HG03521 (cell line): ENCODE results near the gene KBTBD12.
"Not testable (repeated sequence)": the region's sequence is repeated elsewhere in the genome, so short reads cannot be mapped to it uniquely, and the experiment has no call there.

Experiments used
- ATAC-seq: cut with Tn5 transposase; IDR thresholded peaks from one replicate; pipeline ENCODE4 v1.9.1; 2021; ENCODE audit warnings: mild to moderate bottlenecking, moderate library complexity; ENCODE audit not compliant: unreplicated experiment

KBTBD12 gene, protein sequence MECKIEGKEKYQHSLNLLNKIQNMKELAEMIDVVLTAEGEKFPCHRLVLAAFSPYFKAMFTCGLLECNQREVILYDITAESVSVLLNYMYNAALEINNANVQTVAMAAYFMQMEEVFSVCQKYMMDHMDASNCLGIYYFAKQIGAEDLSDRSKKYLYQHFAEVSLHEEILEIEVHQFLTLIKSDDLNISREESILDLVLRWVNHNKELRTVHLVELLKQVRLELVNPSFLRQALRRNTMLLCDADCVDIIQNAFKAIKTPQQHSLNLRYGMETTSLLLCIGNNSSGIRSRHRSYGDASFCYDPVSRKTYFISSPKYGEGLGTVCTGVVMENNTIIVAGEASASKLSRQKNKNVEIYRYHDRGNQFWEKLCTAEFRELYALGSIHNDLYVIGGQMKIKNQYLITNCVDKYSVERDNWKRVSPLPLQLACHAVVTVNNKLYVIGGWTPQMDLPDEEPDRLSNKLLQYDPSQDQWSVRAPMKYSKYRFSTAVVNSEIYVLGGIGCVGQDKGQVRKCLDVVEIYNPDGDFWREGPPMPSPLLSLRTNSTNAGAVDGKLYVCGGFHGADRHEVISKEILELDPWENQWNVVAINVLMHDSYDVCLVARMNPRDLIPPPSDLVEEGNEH

DNA sequence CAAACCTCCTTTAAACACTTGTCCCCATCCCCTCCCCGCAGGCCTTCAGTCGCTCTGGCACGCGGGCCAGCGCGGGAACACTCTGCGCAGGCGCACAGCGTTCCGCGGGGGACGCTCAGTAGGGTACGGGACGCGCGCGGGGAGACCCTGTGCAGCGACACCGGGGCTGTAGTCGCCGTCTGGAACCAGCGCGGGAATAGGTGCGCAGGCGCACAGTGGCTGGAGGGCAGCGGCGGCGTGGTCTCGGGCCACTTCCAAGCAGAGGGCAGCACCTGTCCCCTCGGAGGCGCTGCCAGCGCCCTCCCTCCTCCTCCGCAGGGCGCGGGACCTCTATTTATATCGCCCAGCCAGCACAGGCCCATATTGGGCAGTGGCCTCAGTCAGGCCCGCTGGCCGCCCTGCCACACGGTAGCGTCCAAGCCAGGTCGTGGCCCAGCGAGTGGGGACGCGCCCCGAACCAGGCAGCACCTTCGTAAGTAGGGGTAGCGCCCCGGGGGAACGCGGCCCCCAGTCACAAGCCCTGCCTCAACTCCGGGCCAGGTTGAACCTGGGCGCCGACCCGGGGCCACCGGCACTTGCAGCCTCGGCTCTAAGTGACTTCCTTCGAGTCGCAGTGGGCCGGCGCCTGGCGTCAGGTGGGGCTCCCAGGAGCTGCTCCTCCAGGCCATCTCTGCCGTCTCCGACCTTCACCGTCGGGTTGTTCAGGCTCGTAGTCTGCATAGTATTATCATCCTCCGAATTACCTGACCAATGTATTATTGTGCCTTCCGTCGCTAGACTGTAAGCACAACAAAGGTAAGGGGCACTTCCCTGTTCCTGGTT lies at the start of gene KBTBD12:
KBTBD12 (plus strand) TSS at position 118 of the 822 bp plus-strand sequence. CDS start 7,830 bp downstream, outside the sequence.
- ATAC-seq, result no peak

DNA sequence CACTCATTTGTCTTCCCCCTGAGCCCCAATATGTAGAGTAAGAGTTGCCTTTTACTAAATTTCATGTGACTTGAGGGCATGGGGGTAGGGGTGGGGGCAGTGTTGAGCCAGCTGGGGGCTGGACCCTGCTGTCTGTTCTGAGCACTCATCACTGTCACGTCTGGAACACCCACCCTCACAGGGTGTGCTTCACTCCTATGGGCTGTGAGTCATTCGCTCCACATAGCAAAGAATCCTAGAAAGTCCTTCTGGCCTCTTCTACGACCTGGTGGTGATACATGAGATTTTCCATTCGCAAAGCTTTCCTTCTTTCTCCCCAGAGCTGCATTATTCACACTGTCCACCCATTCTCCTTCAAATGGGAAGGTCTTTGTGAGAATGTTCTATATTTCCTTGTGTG lies 49.1 kb upstream of the KBTBD12 start:
- ATAC-seq, result no peak

DNA sequence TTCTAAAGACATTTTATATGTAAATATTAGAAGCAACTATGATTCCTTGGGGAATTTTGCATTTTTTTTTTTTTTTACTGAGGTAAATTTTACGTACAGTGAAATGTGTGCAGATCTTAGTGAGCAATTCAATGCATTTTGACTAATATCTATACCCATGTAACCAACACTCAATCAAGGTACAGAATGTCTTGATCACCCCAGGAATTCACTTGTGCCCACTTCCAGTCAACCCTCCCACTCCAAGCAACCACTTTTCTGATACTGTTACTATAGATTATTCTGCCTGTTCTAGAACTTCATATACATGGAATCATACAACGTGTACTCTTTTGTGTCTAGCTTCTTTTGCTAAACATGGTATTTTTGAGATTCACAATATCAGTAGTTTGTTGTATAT lies 47.6 kb upstream of the KBTBD12 start:
- ATAC-seq, result no peak

DNA sequence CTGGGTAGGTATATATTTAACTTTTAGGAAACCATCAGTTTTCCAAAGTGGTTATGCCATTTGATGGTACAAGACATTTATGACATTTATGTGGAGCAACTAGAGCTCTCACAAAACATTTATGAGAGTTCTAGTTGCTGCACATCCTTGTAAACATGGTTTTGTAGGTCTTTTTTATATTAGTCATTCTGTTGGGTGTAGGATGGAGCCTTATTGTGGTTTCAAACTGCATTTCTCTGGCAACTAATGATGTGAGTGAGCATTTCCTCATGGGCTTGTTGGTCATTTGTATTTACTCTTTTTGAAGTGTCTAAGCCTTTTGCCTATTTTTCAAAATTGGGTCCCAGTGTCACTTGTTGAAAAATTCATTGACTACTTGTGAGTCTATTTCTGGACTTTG lies 47.0 kb upstream of the KBTBD12 start:
- no peak for ATAC-seq

DNA sequence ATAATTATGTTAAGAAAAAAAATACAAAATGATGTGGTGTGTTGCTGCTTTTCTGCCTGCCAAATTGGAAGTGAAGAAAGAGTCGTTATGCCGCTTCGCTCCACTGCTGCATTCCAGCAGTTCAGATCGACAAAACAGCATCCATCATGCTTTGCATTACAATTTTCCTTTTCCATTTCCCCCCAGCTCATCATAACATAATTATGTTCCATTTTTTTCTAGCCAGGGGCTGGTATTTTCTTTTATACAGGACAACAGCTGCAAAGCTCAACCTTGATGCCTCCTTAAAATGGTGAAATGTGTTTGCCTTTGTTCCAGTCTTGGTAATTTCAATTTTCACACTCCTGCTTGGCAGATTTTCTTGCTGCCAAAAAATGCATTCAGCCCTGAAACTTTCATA lies 44.9 kb upstream of the KBTBD12 start:
- no peak for ATAC-seq

DNA sequence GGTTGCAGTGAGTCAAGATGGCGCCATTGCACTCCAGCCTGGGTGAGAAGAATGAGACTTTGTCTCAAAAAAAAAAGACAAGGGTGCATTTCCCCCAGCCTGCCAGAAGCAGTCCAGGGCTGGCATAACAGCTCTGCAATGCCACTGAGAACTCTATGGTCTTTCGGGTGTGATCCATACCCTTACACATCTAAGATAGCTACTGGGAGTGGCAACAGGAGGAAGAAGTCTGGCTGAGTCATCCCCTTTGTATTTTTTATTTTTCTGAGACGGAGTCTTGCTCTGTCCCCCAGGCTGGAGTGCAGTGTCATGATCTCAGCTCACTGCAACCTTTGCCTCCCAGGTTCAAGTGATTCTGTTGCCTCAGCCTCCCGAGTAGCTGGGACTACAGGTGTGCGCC lies 40.9 kb upstream of the KBTBD12 start:
- ATAC-seq, result not testable (repeated sequence)

DNA sequence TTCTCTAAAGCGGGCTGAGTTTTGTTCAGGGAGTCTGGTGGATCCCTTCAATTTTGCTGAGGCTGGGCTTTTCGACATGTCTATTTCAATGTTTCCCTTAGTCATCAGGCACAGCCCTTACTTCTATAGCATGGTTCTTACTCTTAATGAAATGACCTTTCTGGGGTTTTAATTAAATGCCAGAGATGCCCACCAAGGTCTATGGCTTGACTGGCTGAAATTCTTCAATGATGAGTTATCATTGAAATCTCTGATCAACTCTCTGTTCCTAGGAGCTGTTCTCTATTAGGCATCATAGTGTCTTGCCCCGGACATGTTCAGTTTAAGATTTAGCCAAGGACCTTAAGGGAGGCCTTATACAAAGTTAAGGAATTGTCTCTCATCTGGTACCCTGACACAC lies 33.4 kb upstream of the KBTBD12 start:
- no peak for ATAC-seq

DNA sequence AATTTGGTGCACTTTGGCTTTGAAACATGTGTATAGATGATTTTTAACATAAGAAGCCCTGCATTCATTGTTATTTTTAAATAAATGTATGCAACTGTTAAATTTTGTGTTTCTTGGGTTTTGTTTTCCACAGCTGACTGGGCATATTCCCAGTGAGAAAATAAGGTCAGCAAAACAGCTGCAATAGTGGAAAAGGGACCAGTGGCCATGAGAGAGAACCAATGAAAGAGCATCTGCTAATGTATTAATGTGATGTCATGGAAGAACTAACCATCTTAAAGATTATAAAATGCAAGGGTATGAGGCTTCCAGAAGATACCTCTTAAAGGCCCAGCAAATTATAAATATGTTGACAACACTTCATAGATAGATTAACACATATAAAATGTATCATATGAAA lies 31.0 kb upstream of the KBTBD12 start:
- ATAC-seq, result no peak

DNA sequence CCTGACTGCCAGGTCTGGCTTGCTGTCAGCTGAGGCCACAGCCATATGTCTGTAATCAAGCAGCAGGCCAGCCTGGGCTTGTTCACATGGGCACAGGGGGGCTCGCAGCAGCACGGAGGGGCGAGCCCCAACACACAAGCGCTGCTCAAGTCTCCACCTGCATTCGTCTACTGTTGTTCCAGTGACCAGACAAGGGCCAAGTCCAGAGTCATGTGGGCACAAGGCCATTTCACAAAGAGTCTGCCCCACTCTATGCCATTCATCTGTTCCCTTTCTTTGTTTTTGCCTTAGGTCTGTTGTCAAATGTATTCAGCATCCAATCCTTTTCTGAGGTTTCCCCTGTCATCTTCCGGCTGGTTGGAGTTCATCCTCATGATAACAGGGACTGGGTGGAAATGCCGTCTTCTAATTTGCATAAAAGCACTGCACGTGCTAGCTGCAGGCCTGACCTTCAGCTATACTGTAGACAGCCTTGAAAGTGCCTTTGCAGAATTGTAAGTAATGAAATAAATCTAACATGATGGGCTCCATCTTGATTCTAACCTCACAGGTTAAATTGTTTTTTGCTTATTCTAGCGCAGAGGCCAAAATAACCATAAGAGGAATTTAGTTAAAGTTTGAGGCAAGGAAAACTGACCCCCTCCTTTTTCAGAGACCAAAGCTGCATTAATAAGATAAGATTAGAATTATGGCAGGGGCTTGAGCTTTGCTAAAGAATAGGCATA lies 28.6 kb upstream of the KBTBD12 start:
- no peak for ATAC-seq

DNA sequence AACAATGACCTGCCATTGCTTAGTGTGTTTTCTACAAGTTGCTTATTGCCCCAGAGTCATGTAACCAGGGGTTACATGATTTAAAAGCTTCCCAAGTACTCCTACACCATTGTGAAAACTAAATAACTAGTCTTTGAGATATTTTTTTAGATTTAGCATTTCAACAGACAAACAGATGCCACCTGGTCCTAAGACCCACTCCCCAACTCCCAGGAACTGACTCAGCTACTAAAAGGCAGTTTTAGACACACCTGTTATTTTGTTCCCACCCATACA lies 28.1 kb upstream of the KBTBD12 start:
- no peak for ATAC-seq

DNA sequence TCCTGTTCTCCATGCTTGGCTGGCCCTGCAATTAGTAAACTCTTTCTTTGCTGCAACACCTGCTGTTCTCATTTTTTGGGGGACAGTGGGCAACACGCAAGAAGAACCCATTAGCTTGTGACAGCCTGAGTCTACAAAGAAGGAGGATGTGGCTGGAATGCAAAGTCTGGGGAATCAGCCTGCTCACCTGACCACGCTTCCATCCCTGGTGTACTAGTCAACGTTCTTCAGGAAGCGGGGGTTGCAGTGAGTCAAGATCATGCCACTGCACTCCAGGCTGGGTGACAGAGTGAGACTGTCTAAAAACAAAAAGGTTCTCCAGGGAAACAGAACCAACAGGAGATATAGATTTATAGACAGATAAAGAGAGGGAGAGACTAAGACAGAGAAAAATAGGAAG lies 27.7 kb upstream of the KBTBD12 start:
- no peak for ATAC-seq

DNA sequence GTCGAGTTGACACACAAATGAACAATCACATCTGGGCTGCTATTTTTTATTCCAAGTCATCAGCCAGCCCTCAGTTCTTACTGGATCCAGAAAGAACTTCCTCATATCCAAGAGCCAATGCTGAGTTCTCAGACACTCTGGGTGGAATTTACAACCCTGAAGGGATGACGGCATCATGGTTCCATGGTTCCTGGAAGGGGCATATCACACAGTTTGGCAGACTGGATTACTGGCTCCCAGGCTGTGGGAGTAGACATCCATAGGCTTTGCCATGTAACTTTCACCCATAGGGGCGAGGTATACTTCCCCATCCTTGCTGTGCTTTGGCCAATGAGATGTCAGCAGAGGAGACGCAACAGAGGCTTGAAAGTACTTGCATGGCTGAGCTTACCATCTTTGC lies 26.9 kb upstream of the KBTBD12 start:
- ATAC-seq, result no peak

DNA sequence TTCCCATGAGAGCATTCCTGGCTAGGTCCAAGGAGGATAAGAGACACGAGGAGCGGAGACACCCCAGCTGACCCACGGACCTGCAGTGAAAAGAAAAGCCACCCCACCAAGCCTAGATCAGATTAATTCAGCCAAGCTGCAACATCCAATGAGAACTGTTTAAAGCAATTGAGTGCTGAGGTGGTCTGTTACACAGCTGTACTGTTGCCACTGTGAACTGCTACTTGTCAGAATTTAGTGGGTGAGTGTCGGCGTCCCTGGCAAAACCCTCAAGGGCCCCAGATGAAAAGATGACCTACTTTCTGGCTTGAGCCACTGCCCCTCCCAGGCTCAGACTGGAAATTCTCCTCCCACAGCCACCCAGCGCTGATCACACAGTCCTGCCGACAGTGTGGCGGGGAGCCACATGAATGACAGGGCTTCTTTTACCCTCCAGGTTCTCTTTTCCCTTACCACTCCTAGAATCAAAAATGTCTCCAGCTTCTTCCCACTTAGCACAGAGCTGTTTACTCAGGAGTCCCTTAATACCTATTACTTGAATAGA lies 26.4 kb upstream of the KBTBD12 start:
- no peak for ATAC-seq

DNA sequence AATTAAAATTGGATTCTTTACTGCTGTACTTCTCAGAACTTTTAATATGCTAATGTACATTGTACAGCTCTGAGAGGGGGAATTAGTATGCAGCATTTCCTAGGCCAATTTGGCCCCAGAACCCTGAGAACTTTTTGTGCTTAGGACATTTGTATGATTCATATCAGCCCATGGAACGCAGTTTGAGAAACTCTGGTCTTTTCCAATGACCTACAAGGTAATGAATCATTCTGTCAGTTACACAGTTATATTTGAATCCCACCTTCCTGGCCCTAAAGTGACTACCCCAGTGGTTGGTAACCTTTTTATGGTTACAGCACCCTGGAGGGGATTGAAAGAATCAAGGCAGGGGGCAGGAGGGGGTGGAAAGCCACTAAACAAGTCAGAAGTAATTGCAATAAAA lies 25.6 kb upstream of the KBTBD12 start:
- ATAC-seq, result no peak

DNA sequence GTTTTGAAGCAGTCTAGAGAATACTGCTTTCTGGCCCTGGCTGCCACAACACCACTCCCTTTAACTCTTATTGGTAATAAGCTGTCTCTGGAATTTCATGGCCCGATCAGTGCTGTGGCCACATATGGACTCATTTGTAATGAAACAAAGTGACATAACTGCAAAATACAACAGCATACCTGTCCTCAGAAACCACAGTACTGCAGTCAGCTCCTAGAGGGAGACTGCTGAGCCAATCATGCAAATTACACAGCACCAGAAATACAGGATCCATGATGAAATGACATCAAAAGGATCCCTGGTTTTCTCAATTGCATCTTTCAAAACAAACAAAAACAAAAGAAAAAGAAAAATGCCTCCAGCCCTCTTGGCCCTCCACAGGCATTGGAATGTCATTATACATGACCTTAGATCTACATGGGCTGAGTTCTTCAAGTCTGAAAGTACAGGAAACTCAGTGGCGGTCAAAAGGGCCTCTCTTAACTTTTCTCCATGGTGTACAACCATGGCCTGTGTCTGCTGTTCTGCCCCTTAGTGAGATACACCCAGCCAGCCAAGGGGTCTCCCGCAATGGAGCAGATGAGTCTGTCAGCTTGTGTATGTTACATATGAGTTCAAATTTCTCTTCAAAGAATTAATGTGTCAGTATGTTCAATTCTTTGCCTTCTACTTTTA lies 24.9 kb upstream of the KBTBD12 start:
- ATAC-seq, result no peak

DNA sequence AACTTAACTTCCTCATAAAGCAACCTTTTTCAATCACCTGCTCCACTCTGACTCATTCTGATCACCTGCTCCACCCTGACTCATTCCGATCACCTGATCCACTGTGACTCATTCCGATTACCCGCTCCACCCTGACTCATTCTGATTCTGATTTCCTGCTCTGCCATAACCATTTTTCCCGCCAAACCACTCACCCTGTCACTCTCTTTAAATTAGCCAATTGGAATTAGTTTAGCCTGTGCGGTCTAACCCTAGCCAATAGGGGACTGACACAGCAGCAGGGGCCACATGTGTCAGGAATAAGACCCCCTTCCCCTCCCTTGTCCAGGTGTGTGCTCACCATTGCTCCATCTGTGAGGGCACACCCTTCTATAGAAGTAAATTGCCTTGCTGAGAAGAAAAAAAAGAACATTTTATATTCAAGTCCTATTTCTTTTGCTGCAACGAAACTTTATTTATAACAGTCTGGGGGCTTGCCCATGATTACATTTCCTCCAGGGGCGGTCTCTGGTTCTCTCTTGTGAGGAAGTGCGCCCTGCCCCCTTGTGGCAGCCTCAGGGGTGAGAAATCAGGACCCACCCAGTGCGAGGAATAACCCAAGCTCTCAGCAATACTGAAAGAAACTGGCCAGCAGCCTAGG lies 24.3 kb upstream of the KBTBD12 start:
- ATAC-seq, result not testable (repeated sequence)

DNA sequence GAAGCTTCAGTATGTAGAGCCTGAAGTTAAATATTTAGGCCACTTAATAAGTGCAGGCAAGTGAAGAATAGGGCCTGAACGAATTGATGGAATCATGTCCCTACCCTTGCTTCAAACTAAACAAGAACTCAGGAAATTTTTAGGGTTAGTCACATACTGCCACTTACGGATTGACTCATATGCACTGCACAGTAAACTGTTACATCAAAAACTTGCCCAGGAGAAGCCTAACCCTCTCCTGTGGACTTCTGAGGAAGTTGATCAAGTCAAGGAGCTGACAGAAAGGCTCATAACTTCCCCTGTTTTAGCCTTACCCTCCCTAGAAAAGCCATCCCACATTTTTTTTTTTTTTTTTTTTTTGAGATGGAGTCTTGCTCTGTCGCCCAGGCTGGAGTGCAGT lies 20.6 kb upstream of the KBTBD12 start:
- ATAC-seq, result no peak

DNA sequence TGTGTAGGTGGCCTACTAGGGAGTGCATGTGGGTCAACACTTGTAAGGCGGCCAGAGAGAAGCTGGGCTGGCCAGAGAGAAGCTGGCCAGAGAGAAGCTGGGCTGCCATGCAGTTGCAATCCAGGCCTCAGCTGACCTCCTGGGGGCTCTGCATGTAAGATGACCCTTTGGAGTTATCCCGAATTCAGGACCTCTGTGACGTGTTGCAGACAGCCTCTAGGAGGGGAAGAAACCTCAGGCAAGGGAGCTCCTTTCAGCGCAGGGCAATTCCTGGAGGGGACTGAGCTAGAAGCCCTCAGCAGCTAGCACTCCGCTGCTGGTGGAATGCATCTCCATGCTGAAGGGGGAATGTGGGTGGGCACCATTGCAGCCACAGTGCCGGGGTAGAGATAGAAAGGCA lies 15.8 kb upstream of the KBTBD12 start:
- no peak for ATAC-seq

DNA sequence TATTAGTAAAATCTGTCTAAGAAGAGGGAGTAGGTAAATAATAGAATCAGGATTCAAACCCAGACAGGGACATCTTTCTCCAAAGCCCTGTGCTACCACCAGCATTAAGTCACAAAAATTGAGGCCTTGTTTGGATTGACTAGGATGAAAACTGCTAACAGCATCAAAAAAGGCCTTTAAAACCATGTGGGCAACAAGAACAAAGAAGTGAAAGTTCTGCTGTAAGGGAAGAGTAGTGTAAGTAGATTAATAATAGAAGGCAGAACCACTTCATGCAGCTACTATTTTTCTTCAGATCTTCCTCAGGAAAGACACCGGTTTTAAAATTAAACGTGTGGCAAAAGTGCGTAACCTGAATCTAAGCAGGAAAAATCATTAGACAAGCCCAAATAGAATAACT lies 15.3 kb upstream of the KBTBD12 start:
- ATAC-seq, result no peak

DNA sequence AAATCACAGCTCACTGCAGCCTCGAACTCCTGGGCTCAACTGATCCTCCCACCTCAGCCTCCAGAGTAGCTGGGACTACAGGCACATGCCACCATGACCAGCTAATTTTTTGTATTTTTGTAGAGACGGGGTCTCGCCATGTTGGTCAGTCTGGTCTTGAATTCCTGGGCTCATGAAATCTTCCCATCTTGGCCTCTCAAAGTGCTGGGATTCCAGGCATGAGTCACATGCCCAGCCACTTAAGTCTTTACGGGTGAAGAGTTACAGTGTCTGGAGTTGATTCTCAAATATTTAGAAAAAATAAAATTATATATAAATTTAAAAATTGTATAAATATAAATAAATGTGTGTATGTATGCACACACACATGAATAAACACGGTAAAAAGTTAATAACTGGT lies 14.5 kb upstream of the KBTBD12 start:
- no peak for ATAC-seq
